Transverse colon (tissue), 4 donors: Measurements from ENCODE around the gene NR4A1. TPM values are rescaled to one million over a fixed set of nuclear protein-coding genes. Genes with fewer than 3 reads are reported as not detected.

Experiments
- DNase-seq: peaks from one replicate; pipeline ENCODE4 v3.0.0-alpha.2; 2019
- H3K27ac ChIP-seq, 4 donors: fragments of 200-600 bp; sonication (generic); 2 replicates each; pipeline ENCODE4 v1.5.1; 2016 to 2018; ENCODE audit warnings: inconsistent platforms in 4 of 4
- H3K27me3 ChIP-seq: fragments of 200-600 bp; sonication (generic); 2 replicates; pipeline ENCODE4 v1.5.1; 2017; ENCODE audit warnings: inconsistent platforms
- H3K36me3 ChIP-seq, 4 donors: fragments of 200-600 bp; sonication (generic); 2 replicates each; pipeline ENCODE4 v1.5.1; 2017 to 2019; ENCODE audit warnings: inconsistent platforms in 4 of 4
- H3K4me1 ChIP-seq, 4 donors: fragments of 200-600 bp; sonication (generic); 2 replicates each; pipeline ENCODE4 v1.5.1; 2017 to 2020; ENCODE audit warnings: inconsistent platforms in 4 of 4
- H3K4me3 ChIP-seq, 4 donors: fragments of 200-600 bp; sonication (generic); 1 replicate in 1 of 4; 2 replicates in 3 of 4; pipeline versions ENCODE4 v1.5.1 to v1.6.1; 2017 to 2019; ENCODE audit warnings: inconsistent platforms in 4 of 4
- H3K9me3 ChIP-seq, 2 donors: fragments of 200-600 bp; sonication (generic); 2 replicates each; pipeline ENCODE4 v1.5.1; 2017 to 2019; ENCODE audit warnings: inconsistent platforms in 2 of 2
- CTCF ChIP-seq, 5 experiments: fragments of 200-600 bp in 3 of 5; fragments of 450-650 bp in 2 of 5; sonication (generic) in 3 of 5; IDR thresholded peaks; 1 replicate in 2 of 5; 2 replicates in 3 of 5; pipeline ENCODE4 v1.5.1; 2016 to 2017; ENCODE audit warnings: antibody characterized with exemption in 5 of 5, inconsistent platforms in 3 of 5, mild to moderate bottlenecking in 2 of 5, moderate library complexity in 1 of 5
- EP300 ChIP-seq: sonication (generic); formaldehyde crosslinking; IDR thresholded peaks from one replicate; pipeline ENCODE4 v1.6.1; 2017; ENCODE audit warnings: antibody characterized with exemption, low read depth
- POLR2A ChIP-seq: fragments of 450-650 bp; IDR thresholded peaks from one replicate; pipeline ENCODE4 v1.6.1; 2016; ENCODE audit warnings: antibody characterized with exemption, mild to moderate bottlenecking, moderate library complexity
- POLR2AphosphoS5 ChIP-seq, 3 donors: sonication (generic); formaldehyde crosslinking; IDR thresholded peaks; one replicate each; pipeline ENCODE4 v1.6.1; 2016; ENCODE audit warnings: antibody characterized with exemption in 3 of 3
- WGBS, 2 donors: methylation state at CpG; one replicate each; pipeline ENCODE4 v1.1.5; 2018; ENCODE audit warnings: low coverage in 1 of 2; 5-methylcytosine and 5-hydroxymethylcytosine counted together
- in situ Hi-C, 4 donors: fragments of 200-750 bp; cut with MboI; loops; one replicate each; pipeline versions ENCODE4 v1.15.0 to v1.15.1; 2017; ENCODE audit warnings: low sequenced_read_pairs in 3 of 4, low pct_ligation_motif_present in 1 of 4, low pct_unique_long_range_greater_than_20kb in 1 of 4
- intact Hi-C: fragments of 100-400 bp; cut with DNase I; formaldehyde crosslinking; loops from one replicate; pipeline ENCODE4 v1.15.1; 2023; ENCODE audit warnings: low total_unique reads
- total RNA-seq, 4 donors: library from RNA; depleted of rRNA; stranded (reverse); fragments of >200 nt; gene quantifications; one replicate each; pipeline ENCODE4 v1.1.0, GENCODE V29; 2016

NR4A1 gene
- total RNA-seq, 4 donors from 2014 or later: 50.7 to 102 (median 76.9) TPM

- WGBS, 2 donors: 81% methylated on average over 9 of the region's 14 CpGs; no CpG with 5 or more reads in 1 of the 2 donors
- no peak overlapping the region for H3K4me3 ChIP-seq
- H3K27ac ChIP-seq: peak overlapping the region in 2 of 4 donors; percentile 51 to 95
- DNase-seq: peak; percentile 22
- H3K27me3 ChIP-seq: no peaks in the 10 kb centered on the region
- intact Hi-C loops: no loop called here
- H3K4me1 ChIP-seq: peaks cover 0 to 18% (median 6%) of the 10 kb centered on the region in 4 donors
- TF ChIP-seq CTCF (IDR thresholded peaks at IDR 0.05): no peak
- TF ChIP-seq EP300: no peak
- no peak for TF ChIP-seq POLR2A
- peaks cover 0 to 4% (median 0%) of the 10 kb centered on the region in 4 donors for H3K36me3 ChIP-seq
- in situ Hi-C loops: no loop called here
- no peaks in the 10 kb centered on the region for H3K9me3 ChIP-seq
Measured at GRCh38 chr12:52060498-52061177, 9.4 kb downstream of the NR4A1 start.

- WGBS, 2 donors: 66% methylated on average over 4 of the region's 12 CpGs; no CpG with 5 or more reads in 1 of the 2 donors
- in situ Hi-C loops: no loop called here
- H3K4me3 ChIP-seq: no peak overlapping the region
- no peak for DNase-seq
- intact Hi-C loops: no loop called here
- H3K36me3 ChIP-seq: peaks cover 0 to 4% (median 0%) of the 10 kb centered on the region in 4 donors
- H3K27ac ChIP-seq: peak overlapping the region; percentile 49 to 95 (median 68)
- H3K9me3 ChIP-seq: no peaks in the 10 kb centered on the region
- H3K4me1 ChIP-seq: peaks cover 0 to 18% (median 6%) of the 10 kb centered on the region in 4 donors
- TF ChIP-seq POLR2AphosphoS5 (IDR thresholded peaks at IDR 0.05): no peak
- no peak for TF ChIP-seq EP300
- no peak for TF ChIP-seq CTCF (IDR thresholded peaks at IDR 0.05)
- TF ChIP-seq POLR2A: no peak
- H3K27me3 ChIP-seq: no peaks in the 10 kb centered on the region
Measured at GRCh38 chr12:52061470-52062166, 10.4 kb downstream of the NR4A1 start.

- Histone ChIP-seq H3K4me1 (peaks cover 0 to 18% (median 6%) of the 10 kb centered on the region in 4 donors), H3K27me3 (no peaks in the 10 kb centered on the region), H3K36me3 (peaks cover 0 to 2% (median 0%) of the 10 kb centered on the region in 4 donors), H3K9me3 (no peaks in the 10 kb centered on the region), H3K27ac (peak overlapping the region; percentile 49 to 75 (median 65)), H3K4me3 (no peak overlapping the region)
- DNase-seq: no peak
- no peak for TF ChIP-seq POLR2AphosphoS5 (IDR thresholded peaks at IDR 0.05)
- TF ChIP-seq POLR2A: no peak
- TF ChIP-seq CTCF (IDR thresholded peaks at IDR 0.05): no peak
- no peak for TF ChIP-seq EP300
- in situ Hi-C loops: no loop called here
- intact Hi-C loops: no loop called here
- 70% methylated on average over 6 of the region's 6 CpGs; no CpG with 5 or more reads in 1 of the 2 donors for WGBS, 2 donors
Measured at GRCh38 chr12:52062167-52063081, 11.2 kb downstream of the NR4A1 start.
